SKM-1 treated with dmso at 0.1 percent for 144 hours (cell line): ENCODE data around the gene STS.
"Not testable (repeated sequence)": the region's sequence is repeated elsewhere in the genome, so short reads cannot be mapped to it uniquely, and the experiment has no call there.

Experiments
- DNase-seq: peaks from one replicate; lab custom pipeline; 2025; ENCODE audit not compliant: unreplicated experiment; lab: John Stamatoyannopoulos, UW

Gene STS

DNA sequence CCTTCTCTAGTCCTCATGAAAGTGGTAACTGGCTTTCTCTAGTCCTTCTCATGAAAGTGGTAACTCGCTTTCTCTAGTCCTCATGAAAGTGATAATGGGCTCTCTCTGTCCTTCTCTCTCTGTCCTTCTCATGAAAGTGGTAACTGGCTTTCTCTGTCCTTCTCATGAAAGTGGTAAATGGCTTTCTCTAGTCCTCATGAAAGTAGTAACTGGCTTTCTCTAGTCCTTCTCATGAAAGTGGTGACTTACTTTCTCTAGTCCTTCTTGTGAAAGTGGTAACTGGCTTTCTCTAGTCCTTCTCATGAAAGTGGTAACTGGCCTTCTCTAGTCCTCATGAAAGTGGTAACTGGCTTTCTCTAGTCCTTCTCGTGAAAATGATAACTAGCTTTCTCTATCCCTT is 31.3 kb downstream of the STS start:
- not testable (repeated sequence) for DNase-seq

DNA sequence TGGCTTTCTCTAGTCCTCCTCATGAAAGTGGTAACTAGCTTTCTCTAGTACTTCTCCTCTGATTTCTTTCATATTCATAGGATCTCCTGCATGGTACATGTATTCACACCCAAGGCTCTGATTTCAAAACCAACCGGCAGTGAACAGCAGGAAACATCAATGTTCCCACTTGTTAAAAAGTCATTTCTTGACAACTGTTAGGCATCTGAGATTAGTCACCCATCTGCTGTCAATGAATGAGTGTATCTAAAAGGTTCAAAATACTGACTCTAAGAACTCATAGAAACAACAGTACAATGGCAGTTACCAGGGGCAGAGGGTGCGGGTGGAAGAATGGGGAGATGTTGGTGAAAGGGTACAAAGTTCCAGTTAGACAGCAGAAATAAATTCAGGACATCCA is 31.9 kb downstream of the STS start:
- DNase-seq = no peak

DNA sequence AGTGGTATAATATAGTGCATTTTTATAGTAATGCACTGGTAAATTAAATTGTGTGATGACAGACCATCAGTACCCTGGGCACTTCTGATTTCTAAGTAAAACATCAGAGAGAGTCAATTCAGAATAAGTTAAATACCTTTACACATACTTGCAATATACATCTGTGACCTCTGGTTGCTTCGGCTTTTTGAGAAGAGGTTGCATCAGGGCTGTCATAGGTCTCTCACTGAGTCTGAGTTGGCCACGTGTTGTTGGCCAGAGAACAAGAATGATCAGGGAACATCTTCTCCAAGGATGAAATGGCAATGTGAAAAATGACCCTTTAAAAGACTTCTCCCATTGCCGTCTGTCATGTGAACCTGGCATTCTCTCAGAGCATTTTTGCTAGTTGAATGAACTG is 37.3 kb downstream of the STS start:
- DNase-seq = no peak

DNA sequence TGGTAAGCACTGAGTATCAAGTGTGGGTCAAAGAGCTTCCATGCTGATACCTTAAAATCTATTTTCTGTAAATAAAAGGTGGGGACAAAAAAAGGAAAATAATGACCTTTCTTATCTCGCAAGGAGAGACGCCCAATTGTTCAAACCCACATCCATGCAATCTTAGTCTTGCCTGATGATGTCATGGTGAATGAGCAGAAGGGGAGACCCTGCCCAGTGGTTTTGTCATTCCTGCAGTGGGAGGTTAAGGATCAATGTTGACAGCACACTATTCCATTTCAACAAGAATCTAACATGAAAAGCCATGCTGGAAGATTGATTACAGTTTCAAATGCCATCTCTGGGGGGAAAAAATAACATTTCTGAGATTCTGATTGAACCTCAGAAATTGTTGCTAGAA is 41.2 kb downstream of the STS start:
- DNase-seq = no peak

DNA sequence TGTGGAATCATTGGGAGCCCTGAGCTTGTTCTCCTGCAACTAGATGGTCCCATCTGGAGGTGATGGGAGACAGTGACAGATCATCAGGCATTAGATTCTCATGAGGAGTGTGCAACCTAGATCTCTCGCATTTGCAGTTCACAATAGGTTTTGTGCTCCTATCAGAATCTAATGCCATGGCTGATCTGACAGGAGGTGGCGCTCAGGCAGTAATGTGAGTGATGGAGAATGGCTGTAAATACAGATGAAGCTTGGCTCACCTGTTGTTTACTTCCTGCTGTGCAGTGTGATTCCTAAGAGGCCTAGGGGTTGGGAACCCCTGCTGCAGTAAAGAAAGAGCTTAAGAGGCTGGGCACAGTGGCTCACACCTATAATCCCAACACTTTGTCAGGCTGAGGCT is 42.6 kb downstream of the STS start:
- no peak for DNase-seq

DNA sequence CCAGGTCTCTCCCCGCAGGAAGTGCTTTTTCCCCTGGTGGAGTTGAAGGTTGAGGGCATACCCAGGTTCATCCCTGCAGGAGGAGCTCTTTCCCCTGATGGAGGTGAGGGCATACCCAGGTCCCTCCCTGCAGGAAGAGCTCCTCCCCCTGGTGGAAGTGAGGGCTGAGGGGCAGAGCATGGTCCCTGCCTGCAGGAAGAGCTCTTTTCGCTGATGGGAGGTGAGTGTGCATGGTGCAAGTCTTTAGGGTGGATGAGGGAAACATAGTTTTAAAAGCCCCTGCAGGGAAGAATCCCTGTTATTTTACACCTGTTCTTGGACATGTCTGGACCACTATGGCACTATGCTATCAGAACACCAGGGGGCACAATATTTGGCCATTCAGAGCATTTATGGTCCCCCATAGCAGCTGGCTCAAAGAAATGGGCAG is 44.2 kb downstream of the STS start:
- no peak for DNase-seq

DNA sequence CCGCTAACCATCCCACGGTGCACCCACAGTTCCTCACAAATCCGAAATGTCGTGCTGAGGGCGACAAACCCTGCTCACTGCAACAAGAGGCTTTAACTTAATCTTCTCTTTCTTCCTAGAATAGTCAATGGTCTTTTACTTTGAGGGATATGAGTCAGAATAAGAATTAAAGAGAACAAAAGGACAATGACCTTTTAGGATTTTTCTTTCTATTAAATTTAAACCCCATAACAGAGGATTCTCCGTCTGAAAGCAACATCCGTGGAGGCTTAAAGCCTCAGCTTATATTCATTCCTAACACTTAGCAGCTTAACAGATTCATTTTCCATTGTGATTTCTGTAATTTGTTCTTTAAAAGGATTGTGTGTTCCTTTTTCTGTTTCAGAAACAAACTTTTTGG is 45.4 kb downstream of the STS start:
- no peak for DNase-seq

DNA sequence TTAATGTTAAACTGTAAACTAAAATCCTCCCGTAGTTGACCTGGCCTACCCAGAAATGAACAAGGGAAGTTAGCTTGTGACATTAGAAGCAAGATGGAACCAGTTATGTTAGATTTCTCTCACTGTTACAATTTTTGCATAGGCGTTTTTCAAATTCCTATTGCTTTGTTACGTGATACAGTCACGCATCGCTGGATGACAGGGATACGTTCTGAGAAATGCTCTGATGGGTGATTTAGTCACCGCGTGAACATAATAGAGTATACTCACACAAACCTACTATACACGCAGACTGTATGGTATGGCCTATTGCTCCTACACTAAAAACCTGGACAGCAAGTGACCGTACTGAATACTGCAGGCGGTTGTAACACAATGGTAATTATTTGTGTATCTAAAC is 47.1 kb downstream of the STS start:
- no peak for DNase-seq
